Type B pancreatic cell (in vitro differentiated cells): ENCODE measurements around the gene CTSS. TPM values are rescaled to one million over a fixed set of nuclear protein-coding genes. Genes with fewer than 3 reads are reported as not detected.

Experiments
- DNase-seq: peaks from one replicate; pipeline ENCODE4 v3.0.0; 2021; ENCODE audit warnings: mixed read lengths; ENCODE audit not compliant: unreplicated experiment; ENCODE audit errors: extremely low spot score
- H3K27ac Mint-ChIP-seq: 2 replicates; pipeline ENCODE4 v1.8.0; 2021; ENCODE audit warnings: mild to moderate bottlenecking, mixed read lengths
- H3K27me3 Mint-ChIP-seq: 2 replicates; pipeline ENCODE4 v1.8.0; 2021; ENCODE audit warnings: mixed read lengths
- H3K36me3 Mint-ChIP-seq: 2 replicates; pipeline ENCODE4 v1.8.0; 2021; ENCODE audit warnings: mixed read lengths
- H3K4me1 Mint-ChIP-seq: one replicate; pipeline ENCODE4 v1.8.0; 2021; ENCODE audit warnings: mixed read lengths; ENCODE audit not compliant: unreplicated experiment
- H3K4me3 Mint-ChIP-seq: 2 replicates; pipeline ENCODE4 v1.8.0; 2021; ENCODE audit warnings: mild to moderate bottlenecking, mixed read lengths
- H3K9me3 Mint-ChIP-seq: 2 replicates; pipeline ENCODE4 v1.8.0; 2021; ENCODE audit warnings: mixed read lengths
- total RNA-seq: library from RNA; stranded (reverse); gene quantifications from 2 replicates; pipeline ENCODE4 v1.2.1, GENCODE V29; 2021; ENCODE audit warnings: low replicate concordance
- TF ChIP-seq, protein P1 (sequence below): fragments of 200-600 bp; sonication (generic); conservative IDR thresholded peaks from 2 replicates; pipeline ENCODE4 v1.5.0; 2021; ENCODE audit warnings: antibody characterized with exemption, mild to moderate bottlenecking

CTSS gene
- total RNA-seq, 1 donor from 2014 or later: 7.7 TPM

DNA sequence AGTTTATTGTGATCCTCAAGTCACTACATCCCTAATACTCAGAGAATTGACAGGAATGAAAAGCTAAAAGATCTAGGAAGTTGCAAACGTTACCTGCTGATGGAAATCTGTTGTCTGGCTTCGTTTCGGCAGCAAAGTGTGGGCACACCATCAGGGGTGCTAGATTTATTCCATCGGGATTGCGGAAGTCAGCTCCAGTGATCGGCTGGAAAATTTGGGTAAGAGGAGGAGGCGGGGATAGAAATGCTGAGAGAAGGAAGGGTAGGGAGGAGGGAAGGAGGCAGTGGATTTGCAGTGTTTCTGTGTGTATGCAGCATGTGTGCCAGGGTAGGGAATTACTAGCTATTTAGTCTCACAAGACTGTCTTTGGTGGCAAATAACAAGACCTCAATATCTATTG lies 42.5 kb upstream of the CTSS start, which contains the start of gene CTSK:
CTSK (minus strand) TSS at position 140 of the 400 bp plus-strand sequence. CDS start 1,455 bp downstream, outside the sequence.
- Mint-ChIP-seq H3K4me1 (peaks cover 26% of the 10 kb centered on the region), H3K27me3 (no peaks in the 10 kb centered on the region), H3K9me3 (no peaks in the 10 kb centered on the region), H3K27ac (peak within 1 kb of the TSS; percentile 66), H3K36me3 (no peaks in the 10 kb centered on the region), H3K4me3 (peak within 1 kb of the TSS; percentile 80)
- no peak for DNase-seq
- TF ChIP-seq, protein P1, sequence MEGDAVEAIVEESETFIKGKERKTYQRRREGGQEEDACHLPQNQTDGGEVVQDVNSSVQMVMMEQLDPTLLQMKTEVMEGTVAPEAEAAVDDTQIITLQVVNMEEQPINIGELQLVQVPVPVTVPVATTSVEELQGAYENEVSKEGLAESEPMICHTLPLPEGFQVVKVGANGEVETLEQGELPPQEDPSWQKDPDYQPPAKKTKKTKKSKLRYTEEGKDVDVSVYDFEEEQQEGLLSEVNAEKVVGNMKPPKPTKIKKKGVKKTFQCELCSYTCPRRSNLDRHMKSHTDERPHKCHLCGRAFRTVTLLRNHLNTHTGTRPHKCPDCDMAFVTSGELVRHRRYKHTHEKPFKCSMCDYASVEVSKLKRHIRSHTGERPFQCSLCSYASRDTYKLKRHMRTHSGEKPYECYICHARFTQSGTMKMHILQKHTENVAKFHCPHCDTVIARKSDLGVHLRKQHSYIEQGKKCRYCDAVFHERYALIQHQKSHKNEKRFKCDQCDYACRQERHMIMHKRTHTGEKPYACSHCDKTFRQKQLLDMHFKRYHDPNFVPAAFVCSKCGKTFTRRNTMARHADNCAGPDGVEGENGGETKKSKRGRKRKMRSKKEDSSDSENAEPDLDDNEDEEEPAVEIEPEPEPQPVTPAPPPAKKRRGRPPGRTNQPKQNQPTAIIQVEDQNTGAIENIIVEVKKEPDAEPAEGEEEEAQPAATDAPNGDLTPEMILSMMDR: no peak

DNA sequence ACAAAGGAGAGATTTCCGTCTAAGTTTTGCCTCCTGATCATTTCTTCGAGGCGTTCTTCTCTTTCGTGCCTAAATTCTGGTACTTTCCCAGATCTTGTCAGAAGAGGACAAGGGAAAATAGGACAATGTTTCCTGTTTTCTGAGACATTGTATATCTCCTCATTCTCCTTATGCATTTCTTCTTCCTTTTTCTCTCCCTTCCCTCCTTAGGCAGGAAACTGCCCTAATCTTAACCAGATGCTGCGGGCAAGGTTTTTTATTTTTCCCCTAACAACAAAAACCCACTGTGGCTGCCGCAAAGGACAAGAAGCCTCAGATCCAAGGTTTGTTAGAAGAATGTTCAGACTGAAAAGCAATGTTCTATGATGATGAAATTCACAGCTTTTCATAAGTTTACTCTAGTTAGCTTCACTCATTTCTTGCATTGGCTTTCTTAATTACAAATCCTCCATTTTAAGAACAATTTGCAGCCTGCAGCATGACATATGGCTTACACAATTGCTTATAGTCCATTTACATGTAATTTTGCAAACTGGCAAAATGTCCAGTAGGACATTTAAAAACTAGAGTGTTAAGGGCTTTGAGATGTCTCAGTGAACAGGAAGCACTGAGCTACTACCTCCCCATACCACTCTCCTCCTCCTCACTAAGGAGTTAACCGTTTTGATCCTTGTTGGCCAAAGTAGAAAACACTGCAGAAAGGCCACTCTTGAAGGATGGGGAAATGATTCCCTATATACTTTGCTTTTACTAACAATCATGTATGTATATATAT lies 41.9 kb upstream of the CTSS start:
- DNase-seq: no peak
- Mint-ChIP-seq H3K4me1 (peaks cover 26% of the 10 kb centered on the region), H3K36me3 (no peaks in the 10 kb centered on the region), H3K27me3 (no peaks in the 10 kb centered on the region), H3K27ac (peak overlapping the region; percentile 66), H3K4me3 (peak overlapping the region; percentile 80), H3K9me3 (no peaks in the 10 kb centered on the region)
- TF ChIP-seq, protein P1: no peak

DNA sequence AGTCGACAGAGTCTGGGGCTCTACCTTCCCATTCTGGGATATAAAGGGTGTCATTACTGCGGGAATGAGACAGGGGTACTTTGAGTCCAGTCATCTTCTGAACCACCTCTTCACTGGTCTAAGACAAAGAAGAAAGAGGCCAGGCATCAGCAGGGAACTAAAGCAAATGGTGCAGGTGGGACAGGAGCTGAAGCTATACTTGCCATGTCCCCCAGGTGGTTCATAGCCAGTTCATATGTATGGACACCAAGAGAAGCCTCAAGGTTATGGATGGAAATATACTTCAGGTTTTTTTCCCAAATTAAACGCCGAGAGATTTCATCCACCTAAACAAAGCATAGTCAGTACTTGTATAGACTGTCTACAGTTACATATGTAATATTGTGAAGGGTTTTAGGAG lies 40.3 kb upstream of the CTSS start:
- Mint-ChIP-seq H3K4me3 (peak overlapping the region; percentile 80), H3K9me3 (no peaks in the 10 kb centered on the region), H3K27me3 (no peaks in the 10 kb centered on the region), H3K27ac (no peak overlapping the region), H3K4me1 (peaks cover 26% of the 10 kb centered on the region), H3K36me3 (no peaks in the 10 kb centered on the region)
- DNase-seq: no peak
- TF ChIP-seq, protein P1: no peak

DNA sequence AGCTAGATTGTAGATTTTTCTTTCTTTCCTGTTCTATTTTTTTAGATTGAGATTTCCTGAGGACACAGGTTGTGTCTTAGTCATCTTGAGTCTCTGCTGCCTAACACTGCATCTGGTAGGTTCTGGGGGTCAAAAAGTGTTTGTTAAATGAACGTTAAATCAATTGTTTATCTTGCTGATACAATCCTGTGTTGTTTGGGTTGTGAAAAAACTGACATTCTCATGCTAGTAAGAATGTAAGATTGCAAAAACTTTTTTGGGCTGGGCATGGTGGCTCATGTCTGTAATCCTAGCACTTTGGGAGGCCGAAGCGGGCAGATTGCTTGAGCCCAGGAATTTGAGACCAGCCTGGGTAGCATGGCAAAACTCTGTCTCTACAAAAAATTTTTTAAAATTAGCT lies 39.1 kb upstream of the CTSS start:
- no peak for DNase-seq
- Mint-ChIP-seq H3K36me3 (no peaks in the 10 kb centered on the region), H3K4me1 (peaks cover 30% of the 10 kb centered on the region), H3K27me3 (no peaks in the 10 kb centered on the region), H3K27ac (no peak overlapping the region), H3K9me3 (no peaks in the 10 kb centered on the region), H3K4me3 (no peak overlapping the region)
- TF ChIP-seq, protein P1: no peak

DNA sequence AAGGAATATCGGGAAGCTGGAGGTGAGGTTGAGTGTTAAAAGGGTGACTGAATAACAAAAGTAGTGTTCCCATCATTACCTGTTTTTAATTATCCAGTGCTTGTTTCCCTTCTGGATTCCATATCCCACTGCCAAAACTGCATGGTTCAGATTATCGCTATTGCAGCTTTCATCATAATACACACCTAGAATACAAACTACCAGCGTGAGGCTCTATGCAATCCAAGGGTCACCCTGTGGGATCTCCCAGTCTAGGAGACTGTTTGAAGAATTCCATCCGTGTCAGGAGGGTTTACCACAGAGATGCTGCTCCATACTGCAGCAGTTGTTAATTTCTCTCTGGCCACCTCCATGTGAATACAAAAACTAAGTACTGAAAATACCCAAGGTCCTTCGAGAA lies 33.5 kb upstream of the CTSS start:
- peaks cover 15% of the 10 kb centered on the region for H3K4me1 Mint-ChIP-seq
- peaks cover 10% of the 10 kb centered on the region for H3K36me3 Mint-ChIP-seq
- TF ChIP-seq, protein P1: no peak
- H3K27me3 Mint-ChIP-seq: no peaks in the 10 kb centered on the region
- no peak overlapping the region for H3K27ac Mint-ChIP-seq
- no peaks in the 10 kb centered on the region for H3K9me3 Mint-ChIP-seq
- no peak overlapping the region for H3K4me3 Mint-ChIP-seq
- no peak for DNase-seq
